ENCODE measurements around the gene SCN4A. TPM values are rescaled to one million over a fixed set of nuclear protein-coding genes. Genes with fewer than 3 reads are reported as not detected.

SCN4A gene
- total RNA-seq, 2 donors from 2014 or later, result 0.07 to 0.27 TPM

DNA sequence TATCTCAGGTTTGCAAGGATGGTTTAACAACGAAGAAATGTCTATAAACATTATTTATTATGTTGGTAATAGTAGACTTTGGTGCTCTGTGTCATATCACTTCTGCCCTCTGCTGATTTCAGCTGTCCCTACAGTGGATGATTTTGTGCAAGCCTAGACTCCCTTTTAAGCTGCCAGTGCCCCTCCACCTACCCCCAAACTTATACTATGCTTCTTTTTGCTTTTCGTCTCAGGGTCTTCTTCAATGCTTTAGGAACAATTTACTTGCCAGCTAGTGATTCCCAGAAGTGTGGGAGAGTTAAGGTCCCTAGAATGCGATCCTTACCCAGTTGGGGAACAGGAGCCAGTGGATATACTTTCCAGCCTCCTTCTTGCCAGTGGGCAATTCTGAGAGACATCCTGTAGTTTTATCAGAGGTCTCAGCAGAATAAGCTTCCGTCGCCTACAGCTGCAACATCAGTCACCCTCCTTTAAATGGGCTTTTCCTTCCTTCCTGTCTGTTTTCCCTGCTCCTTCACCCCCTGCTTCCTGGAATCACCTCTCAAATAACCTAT lies 43.6 kb upstream of the SCN4A start:
- Histone ChIP-seq H3K4me1 (no peaks in the 10 kb centered on the region), H3K27ac (no peak overlapping the region), H3K27me3 (no peaks in the 10 kb centered on the region), H3K9me3 (no peaks in the 10 kb centered on the region), H3K36me3 (no peaks in the 10 kb centered on the region), H3K4me3 (no peak overlapping the region), H3K9ac (ENCODE audit: low read depth in 2 of 2, low read length in 2 of 2) (peak overlapping the region in 1 of 2 donors; percentile 3)
- DNase-seq, result peak; percentile 16
- intact Hi-C loops (cut with DNase I), result no loop called here
- TF ChIP-seq CTCF (IDR thresholded peaks at IDR 0.05), result no peak

DNA sequence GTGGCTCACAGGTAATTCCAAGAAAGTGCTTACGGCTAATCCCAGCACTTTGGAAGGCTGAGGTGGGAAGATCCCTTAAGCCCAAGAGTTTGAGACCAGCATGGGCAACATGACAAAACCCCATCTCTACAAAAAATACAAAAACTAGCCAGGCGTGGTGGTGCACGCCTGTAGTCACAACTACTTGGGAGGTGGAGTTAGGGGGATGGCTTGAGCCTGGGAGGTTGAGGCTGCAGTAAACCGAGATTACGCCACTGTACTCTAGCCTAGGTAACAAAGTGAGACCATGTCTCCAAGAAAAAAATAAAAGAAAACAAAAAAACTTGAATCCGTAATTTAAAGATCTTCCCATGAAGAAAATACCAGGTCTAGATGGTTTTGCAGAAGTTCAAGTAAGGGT lies 42.7 kb upstream of the SCN4A start:
- Histone ChIP-seq H3K4me1 (no peaks in the 10 kb centered on the region), H3K4me3 (no peak overlapping the region), H3K9ac (ENCODE audit: low read depth in 2 of 2, low read length in 2 of 2) (no peak overlapping the region), H3K9me3 (no peaks in the 10 kb centered on the region), H3K36me3 (no peaks in the 10 kb centered on the region), H3K27me3 (no peaks in the 10 kb centered on the region), H3K27ac (no peak overlapping the region)
- DNase-seq, result peak; percentile 7
- intact Hi-C loops (cut with DNase I), result no loop called here
- no peak for TF ChIP-seq CTCF (IDR thresholded peaks at IDR 0.05)

GRCh38 chr17:64009571-64010402 lies 37.1 kb upstream of the SCN4A start:
- peak; percentile 15 for DNase-seq
- Histone ChIP-seq H3K36me3 (no peaks in the 10 kb centered on the region), H3K27me3 (no peaks in the 10 kb centered on the region), H3K9me3 (no peaks in the 10 kb centered on the region), H3K9ac (ENCODE audit: low read depth in 2 of 2, low read length in 2 of 2) (no peak overlapping the region), H3K4me3 (no peak overlapping the region), H3K27ac (no peak overlapping the region), H3K4me1 (peaks cover 3% of the 10 kb centered on the region)
- intact Hi-C loops (cut with DNase I), result no loop called here
- TF ChIP-seq CTCF (IDR thresholded peaks at IDR 0.05), result no peak

GRCh38 chr17:64008830-64009229 lies 36.1 kb upstream of the SCN4A start:
- Histone ChIP-seq H3K4me3 (no peak overlapping the region), H3K27me3 (no peaks in the 10 kb centered on the region), H3K9me3 (no peaks in the 10 kb centered on the region), H3K9ac (ENCODE audit: low read depth in 2 of 2, low read length in 2 of 2) (no peak overlapping the region), H3K27ac (no peak overlapping the region), H3K4me1 (peaks cover 3% of the 10 kb centered on the region), H3K36me3 (no peaks in the 10 kb centered on the region)
- TF ChIP-seq CTCF (IDR thresholded peaks at IDR 0.05), result no peak
- intact Hi-C loops (cut with DNase I), result no loop called here
- DNase-seq, result peak; percentile 15

GRCh38 chr17:64008346-64008745 lies 35.6 kb upstream of the SCN4A start:
- Histone ChIP-seq H3K9ac (ENCODE audit: low read depth in 2 of 2, low read length in 2 of 2) (no peak overlapping the region), H3K4me1 (peaks cover 3% of the 10 kb centered on the region), H3K27me3 (no peaks in the 10 kb centered on the region), H3K27ac (no peak overlapping the region), H3K36me3 (no peaks in the 10 kb centered on the region), H3K9me3 (no peaks in the 10 kb centered on the region), H3K4me3 (no peak overlapping the region)
- no peak for TF ChIP-seq CTCF (IDR thresholded peaks at IDR 0.05)
- no peak for DNase-seq
- intact Hi-C loops (cut with DNase I), result no loop called here
